GM19467 (cell line): ENCODE results near the gene NPAS3.

Source experiments
- ATAC-seq: cut with Tn5 transposase; IDR thresholded peaks from one replicate; pipeline ENCODE4 v1.9.1; 2021; ENCODE audit warnings: mild to moderate bottlenecking, moderate library complexity; ENCODE audit not compliant: unreplicated experiment

The NPAS3 gene

GRCh38 chr14:33567731-33568130 is 629.1 kb downstream of the NPAS3 start:
- ATAC-seq = no peak

- ATAC-seq = no peak
Measured at GRCh38 chr14:33568935-33569579, 630.4 kb downstream of the NPAS3 start.

- ATAC-seq = no peak
Measured at GRCh38 chr14:33569821-33570687, 631.4 kb downstream of the NPAS3 start.

- no peak for ATAC-seq
Measured at GRCh38 chr14:33570694-33571310, 632.1 kb downstream of the NPAS3 start.

- no peak for ATAC-seq
Measured at GRCh38 chr14:33573301-33573880, 634.7 kb downstream of the NPAS3 start.

GRCh38 chr14:33576014-33576413 is 637.3 kb downstream of the NPAS3 start:
- ATAC-seq = no peak

GRCh38 chr14:33578461-33579216 is 640.0 kb downstream of the NPAS3 start:
- ATAC-seq = no peak

GRCh38 chr14:33580231-33580749 is 641.6 kb downstream of the NPAS3 start:
- no peak for ATAC-seq

GRCh38 chr14:33580841-33581240 is 642.2 kb downstream of the NPAS3 start:
- ATAC-seq = no peak

- no peak for ATAC-seq
Measured at GRCh38 chr14:33584697-33585096, 646.0 kb downstream of the NPAS3 start.

- no peak for ATAC-seq
Measured at GRCh38 chr14:33586806-33587205, 648.1 kb downstream of the NPAS3 start.

- no peak for ATAC-seq
Measured at GRCh38 chr14:33587791-33588190, 649.1 kb downstream of the NPAS3 start.

GRCh38 chr14:33588771-33589170 is 650.1 kb downstream of the NPAS3 start:
- ATAC-seq = no peak

GRCh38 chr14:33589334-33589733 is 650.7 kb downstream of the NPAS3 start:
- no peak for ATAC-seq

GRCh38 chr14:33590891-33591630 is 652.4 kb downstream of the NPAS3 start:
- no peak for ATAC-seq

GRCh38 chr14:33592297-33592696 is 653.6 kb downstream of the NPAS3 start:
- ATAC-seq = no peak

- ATAC-seq = no peak
Measured at GRCh38 chr14:33596211-33597080, 657.8 kb downstream of the NPAS3 start.

GRCh38 chr14:33598582-33598981 is 659.9 kb downstream of the NPAS3 start:
- ATAC-seq = no peak

- no peak for ATAC-seq
Measured at GRCh38 chr14:33602396-33602795, 663.7 kb downstream of the NPAS3 start.
